ENCODE data around the gene PLXNA2.

Gene PLXNA2

GRCh38 chr1:208004851-208005250 is 239.3 kb downstream of the PLXNA2 start:
- no peak for DNase-seq

- no peak for DNase-seq
These were observed 240.9 kb downstream of the PLXNA2 start for GRCh38 chr1:208003241-208003640.

- no peak for DNase-seq
These were observed 241.5 kb downstream of the PLXNA2 start for GRCh38 chr1:208002672-208003071.

- DNase-seq: no peak
These were observed 242.1 kb downstream of the PLXNA2 start for GRCh38 chr1:208002078-208002477.

GRCh38 chr1:208000504-208000903 is 243.7 kb downstream of the PLXNA2 start:
- no peak for DNase-seq

DNA sequence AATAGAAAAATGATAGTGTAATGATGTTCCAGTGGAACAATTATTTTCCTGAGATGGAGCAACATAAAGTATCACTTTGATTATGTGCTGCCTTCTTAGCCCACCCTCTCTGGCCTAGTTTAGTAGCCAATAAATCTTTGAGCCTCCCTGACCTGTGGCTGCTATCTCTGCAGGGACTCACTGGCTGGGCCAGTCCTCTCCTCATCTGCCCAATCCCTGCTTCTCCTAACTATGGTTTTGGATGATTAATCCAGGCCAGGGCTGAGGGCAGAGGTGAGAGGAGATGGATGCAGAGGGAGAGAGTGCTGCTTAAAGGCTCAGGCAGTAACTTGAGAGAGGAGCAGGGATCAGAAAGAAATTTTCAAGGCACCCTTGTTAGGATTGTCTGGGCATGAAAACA is 244.2 kb downstream of the PLXNA2 start:
- DNase-seq: no peak

DNA sequence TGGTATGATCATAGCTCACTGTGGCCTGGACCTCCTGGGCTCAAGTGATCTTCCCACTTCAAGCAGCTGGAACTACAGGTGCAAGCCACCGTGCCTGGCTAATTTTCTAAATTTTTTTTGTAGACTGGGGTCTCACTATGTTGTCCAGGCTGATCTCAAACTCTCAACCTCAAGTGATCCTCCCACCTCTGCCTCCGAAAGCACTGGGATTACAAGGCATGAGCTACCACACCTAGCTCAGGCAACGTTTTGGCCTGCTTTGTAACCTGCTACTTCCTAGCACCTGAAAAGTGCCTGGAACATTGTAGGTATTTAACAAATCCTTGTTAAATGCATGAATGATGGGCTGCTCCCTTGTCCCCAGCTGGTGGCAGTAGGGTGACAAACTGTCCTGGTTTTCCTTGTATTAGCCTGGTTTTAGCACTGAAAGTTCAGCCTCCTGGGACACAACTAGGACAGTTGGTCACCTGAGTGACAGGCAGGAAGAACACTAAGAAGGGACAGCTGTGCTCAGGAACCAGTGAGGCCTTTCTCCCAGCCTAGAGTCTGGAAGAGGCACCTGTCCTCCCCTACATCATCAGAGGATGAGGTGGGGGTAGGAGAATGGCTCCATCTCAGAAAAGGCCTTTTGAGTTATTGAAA is 244.8 kb downstream of the PLXNA2 start:
- DNase-seq: no peak

DNA sequence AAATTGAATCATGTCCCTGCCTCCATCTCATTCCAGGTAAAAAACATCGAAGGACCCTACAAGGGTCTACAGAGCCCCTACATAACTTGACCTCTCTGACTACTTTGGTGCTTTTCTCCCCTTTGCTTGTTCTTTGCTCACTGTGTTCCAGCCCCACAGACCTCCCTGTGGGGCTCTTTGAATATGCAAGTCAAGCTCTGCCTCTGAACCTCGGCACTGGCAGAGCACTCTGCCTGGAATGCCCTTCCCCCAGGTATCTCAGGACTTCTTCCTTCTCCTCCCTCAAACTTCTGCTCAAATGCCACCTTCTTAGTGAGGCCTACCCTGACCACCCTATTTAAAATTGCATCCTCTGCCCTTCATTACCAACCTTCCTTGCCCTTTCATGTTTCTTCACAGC is 245.5 kb downstream of the PLXNA2 start:
- DNase-seq: no peak

DNA sequence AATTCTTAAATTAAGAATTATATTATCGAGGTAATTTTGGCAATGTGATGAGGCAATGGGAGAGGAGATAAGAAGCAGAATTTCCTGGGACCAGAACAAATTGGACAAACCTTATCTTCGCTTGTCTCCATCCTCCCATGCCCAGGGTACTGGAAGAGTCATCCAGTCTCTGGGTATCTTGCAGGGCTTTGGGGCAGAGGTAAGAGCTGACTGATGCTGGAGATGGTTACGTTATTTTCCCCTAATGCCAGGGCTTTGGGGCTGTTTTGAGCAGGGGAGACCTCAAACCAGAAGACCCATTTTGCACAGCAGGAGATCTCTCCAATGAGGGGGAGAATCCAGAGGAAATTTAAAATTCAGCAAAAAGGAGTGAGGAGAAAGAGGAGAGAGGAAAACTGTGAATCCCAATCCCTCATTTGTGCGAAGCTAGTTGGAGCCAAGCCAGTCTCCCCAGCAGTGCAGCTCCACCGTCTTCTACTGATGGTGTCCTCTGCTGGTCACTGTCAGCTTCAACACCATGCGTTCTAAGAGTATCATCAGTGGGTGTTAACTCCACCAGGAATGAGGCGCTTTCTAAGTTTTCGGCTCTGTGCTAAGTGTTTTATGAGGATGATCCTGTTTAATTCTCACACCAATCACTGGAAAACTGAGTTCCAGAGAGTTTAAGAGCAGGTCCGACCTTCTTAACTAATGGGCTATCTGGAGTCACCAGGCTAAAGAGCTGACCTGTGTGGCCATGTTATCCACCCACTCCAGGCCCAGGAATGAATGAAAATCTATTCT is 246.5 kb downstream of the PLXNA2 start:
- DNase-seq: no peak

- DNase-seq: no peak
These were observed 247.5 kb downstream of the PLXNA2 start for GRCh38 chr1:207996636-207997035.

DNA sequence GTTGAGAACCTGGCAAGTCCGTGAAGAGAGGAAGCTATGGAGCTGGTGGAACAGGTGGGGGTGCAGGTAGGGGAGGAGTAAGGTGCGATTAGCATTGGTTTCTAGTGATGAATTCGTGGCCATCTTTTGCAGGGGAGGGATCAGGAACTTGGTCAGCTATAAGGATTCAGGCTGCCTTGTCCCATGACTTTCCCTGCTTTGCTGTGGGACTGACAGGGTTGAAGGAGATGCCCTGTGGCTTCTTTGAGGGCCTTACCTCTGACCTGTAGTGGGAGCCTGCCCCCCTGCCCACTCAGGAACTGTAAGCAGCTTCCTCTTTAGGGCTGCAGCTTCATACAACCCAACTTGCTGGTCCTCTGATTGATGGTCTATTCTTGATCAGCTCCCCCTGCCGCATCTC is 248.6 kb downstream of the PLXNA2 start:
- no peak for DNase-seq

GRCh38 chr1:207993477-207994445 is 250.4 kb downstream of the PLXNA2 start:
- no peak for DNase-seq

GRCh38 chr1:207992677-207993236 is 251.4 kb downstream of the PLXNA2 start:
- DNase-seq: no peak

GRCh38 chr1:207991583-207992026 is 252.6 kb downstream of the PLXNA2 start:
- no peak for DNase-seq

DNA sequence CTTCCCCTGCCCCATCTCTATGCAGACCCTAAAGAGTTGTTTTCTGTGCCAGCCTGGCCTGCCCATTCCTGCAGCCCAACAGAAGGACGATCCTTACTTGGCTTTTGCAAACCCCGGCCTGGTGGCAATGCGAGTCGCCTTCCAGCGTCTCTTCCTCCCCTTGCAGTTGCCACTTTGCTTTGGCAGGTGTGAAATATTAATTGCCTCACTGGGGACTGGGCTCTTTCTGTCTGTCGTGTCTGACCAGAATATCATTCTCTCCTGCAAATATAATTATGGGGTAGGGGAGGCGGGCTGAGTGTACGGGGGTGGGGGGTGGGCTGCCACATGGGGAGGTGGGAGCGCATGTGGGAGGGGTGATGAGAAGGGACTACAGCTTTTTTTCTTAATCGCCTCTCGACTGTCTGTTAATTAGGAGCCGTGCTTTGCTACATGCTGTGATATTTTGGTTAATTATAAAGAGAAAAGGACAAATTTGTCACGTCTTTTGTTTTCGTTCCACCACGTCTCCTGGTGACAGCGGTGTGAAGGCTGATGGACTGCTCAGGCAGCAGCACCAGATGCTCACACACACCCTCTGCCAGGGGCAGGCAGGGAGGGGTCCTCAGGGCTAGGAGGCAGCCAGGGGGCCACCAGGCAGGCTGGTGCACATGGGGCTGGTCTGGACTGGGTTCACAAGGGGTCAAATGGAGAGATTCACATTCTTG is 253.2 kb downstream of the PLXNA2 start:
- DNase-seq: no peak

DNA sequence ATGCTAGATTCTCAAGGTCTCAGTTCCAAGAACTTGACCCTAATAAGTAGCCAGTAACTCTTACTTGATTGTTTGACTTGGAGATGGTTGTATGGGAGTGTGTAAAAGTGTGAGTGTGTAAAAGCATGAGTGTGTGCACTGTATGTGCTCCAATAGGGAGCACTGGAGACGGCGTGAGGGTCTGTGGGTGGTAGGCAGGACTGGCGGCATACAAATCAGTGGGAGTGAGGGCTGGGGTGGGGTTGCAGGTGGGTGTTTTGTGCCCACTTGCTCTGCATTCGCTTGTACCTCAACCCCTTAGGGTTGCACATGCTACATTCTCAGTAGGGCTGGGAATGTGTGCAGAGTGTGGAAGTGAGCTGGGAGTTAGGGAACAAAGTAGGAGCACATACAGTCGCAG is 253.7 kb downstream of the PLXNA2 start:
- no peak for DNase-seq

DNA sequence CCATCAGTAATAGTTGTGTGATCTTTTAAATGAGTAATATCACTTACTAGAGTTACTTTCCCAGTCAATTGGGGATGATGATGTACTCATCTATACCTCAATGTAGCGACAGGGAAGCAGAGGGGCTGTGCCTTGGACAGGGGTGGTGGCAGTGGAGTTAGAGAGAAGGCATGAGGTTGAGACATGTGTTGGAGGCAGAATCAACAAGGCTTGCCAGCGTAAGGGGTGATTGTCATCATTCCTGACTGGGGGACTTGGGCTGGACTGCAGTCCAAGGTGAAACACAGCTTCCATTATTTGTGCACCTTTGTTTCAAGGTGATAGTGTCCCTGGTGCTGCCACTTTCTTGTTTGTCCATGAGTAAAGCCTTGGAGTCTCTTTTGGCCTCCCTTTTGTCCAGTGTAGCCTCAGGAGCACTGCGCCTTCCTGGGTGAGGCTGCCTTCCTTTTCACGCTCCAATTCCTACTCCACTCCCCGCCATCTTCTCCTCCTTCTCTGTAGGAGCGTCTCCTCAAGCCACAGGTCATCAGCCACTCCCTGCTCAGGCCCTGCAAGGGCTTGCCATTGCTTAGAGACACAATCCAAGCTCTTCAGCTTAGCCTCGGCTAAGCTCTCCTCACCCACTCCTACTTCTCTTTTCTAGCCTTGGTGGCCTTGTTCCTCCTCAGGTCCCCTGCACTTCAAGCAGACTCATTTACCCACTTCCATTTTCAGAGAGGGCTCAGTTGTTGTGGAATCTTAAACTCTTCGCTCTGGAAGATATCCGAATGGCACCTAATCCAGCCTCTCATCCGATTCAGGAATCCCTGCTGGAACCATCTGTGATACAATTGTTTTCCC is 255.6 kb downstream of the PLXNA2 start:
- no peak for DNase-seq

GRCh38 chr1:207987164-207987563 is 257.0 kb downstream of the PLXNA2 start:
- DNase-seq: no peak

GRCh38 chr1:207985996-207986395 is 258.2 kb downstream of the PLXNA2 start:
- no peak for DNase-seq

GRCh38 chr1:207984831-207985572 is 259.2 kb downstream of the PLXNA2 start:
- no peak for DNase-seq

Measured in GF-D8 (cell line).